ENCODE results near the gene STK32A. TPM values are rescaled to one million over a fixed set of nuclear protein-coding genes. Genes with fewer than 3 reads are reported as not detected.

STK32A gene
- total RNA-seq, 2 donors from 2014 or later, result not detected

DNA sequence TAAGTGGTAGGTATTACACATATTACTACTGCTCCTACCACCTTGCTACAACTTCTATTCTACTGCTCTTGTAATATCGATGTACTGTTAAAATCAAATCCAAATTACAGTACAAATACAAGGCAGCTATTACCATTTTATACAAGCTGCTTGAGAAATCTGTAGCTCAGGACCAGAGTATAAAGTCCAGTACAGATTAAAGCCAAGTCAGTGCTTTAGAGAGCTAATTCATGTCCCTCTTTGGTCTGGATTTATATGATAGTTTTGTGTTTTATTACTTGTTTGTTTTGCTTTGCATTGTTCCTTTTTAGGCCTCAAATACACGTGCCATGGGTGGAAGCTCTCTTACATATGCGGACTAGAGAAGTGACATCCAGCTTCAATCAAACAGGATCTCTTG is 199.2 kb downstream of the STK32A start:
- no peak overlapping the region for H3K27ac Mint-ChIP-seq
- H3K36me3 Mint-ChIP-seq (ENCODE audit: insufficient read depth in 2 of 2), result no peaks in the 10 kb centered on the region
- H3K27me3 Mint-ChIP-seq (ENCODE audit: low read depth), result peaks cover 11% of the 10 kb centered on the region
- ATAC-seq (replicated peaks in 1 of 2) (no peak), DNase-seq (no peak)
- no peaks in the 10 kb centered on the region for H3K4me1 Mint-ChIP-seq (ENCODE audit: low read depth)
- H3K9me3 Mint-ChIP-seq, result no peaks in the 10 kb centered on the region
- no peak overlapping the region for H3K4me3 Mint-ChIP-seq

DNA sequence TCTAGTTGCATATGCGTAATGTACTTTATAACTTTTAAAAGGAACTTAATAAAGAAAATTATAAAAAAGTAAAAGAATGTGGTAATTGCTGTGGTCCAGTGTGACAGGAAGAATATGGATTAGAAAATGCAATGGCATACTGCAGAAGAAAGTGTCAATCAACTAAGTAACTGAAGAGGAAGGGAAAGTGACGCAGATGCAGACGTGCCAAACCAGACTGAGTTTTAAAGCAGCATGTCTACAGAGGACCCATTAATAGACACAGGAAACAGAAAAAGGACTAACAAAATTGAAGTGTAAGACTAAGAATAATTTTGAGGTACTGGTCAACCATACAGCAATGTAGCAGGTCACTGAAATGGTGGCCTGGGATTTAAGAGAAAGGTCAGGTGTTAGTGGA is 201.8 kb downstream of the STK32A start:
- Mint-ChIP-seq H3K36me3 (ENCODE audit: insufficient read depth in 2 of 2) (no peaks in the 10 kb centered on the region), H3K27me3 (ENCODE audit: low read depth) (peaks cover 22% of the 10 kb centered on the region), H3K4me3 (no peak overlapping the region), H3K9me3 (no peaks in the 10 kb centered on the region), H3K4me1 (ENCODE audit: low read depth) (no peaks in the 10 kb centered on the region), H3K27ac (no peak overlapping the region)
- ATAC-seq (replicated peaks in 1 of 2), result no peak
- DNase-seq, result no peak

DNA sequence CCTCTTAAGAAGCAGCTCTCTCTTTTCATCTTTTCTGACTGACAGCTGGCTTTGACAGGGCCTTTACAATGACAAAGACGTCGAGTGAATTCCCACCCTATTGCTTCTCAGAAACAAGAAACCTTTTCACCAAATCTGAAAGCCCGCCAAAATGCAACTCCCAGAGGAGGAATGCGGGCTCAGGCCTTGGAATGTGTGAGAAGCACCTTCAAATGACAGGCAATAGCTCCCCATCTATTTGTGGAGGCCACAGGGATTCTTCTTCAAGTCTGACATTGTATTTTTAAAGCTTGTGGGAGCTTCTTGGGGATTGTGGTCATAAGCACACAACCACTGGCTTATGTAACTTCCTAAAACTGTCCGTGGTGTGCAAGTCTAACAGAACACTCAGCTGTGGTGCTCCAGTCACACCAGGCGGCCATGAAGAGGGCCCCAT is 202.4 kb downstream of the STK32A start:
- DNase-seq (no peak), ATAC-seq (replicated peaks in 1 of 2) (no peak)
- Mint-ChIP-seq H3K9me3 (no peaks in the 10 kb centered on the region), H3K27me3 (ENCODE audit: low read depth) (peaks cover 22% of the 10 kb centered on the region), H3K36me3 (ENCODE audit: insufficient read depth in 2 of 2) (no peaks in the 10 kb centered on the region), H3K4me1 (ENCODE audit: low read depth) (no peaks in the 10 kb centered on the region), H3K27ac (no peak overlapping the region), H3K4me3 (no peak overlapping the region)
